ENCODE data around the gene RAC3. TPM values are rescaled to one million over a fixed set of nuclear protein-coding genes. Genes with fewer than 3 reads are reported as not detected.

RAC3 gene
- total RNA-seq, 1 experiment from 2014 or later, result 84.8 TPM

- H2BK120ac ChIP-seq (ENCODE audit: low read depth, low read length, poor library complexity, severe bottlenecking), result no peak overlapping the region
- no peak overlapping the region for H3T11ph ChIP-seq (ENCODE audit: low read length)
- no CpG with 5 or more reads among the region's 36 CpGs for WGBS (ENCODE audit: extremely low coverage, insufficient read length, low lambda C conversion rate)
- H3K23ac ChIP-seq (ENCODE audit: insufficient read length, low read depth, low read length), result no peak overlapping the region
- TF ChIP-seq, protein P1, sequence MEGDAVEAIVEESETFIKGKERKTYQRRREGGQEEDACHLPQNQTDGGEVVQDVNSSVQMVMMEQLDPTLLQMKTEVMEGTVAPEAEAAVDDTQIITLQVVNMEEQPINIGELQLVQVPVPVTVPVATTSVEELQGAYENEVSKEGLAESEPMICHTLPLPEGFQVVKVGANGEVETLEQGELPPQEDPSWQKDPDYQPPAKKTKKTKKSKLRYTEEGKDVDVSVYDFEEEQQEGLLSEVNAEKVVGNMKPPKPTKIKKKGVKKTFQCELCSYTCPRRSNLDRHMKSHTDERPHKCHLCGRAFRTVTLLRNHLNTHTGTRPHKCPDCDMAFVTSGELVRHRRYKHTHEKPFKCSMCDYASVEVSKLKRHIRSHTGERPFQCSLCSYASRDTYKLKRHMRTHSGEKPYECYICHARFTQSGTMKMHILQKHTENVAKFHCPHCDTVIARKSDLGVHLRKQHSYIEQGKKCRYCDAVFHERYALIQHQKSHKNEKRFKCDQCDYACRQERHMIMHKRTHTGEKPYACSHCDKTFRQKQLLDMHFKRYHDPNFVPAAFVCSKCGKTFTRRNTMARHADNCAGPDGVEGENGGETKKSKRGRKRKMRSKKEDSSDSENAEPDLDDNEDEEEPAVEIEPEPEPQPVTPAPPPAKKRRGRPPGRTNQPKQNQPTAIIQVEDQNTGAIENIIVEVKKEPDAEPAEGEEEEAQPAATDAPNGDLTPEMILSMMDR (conservative IDR thresholded peaks at IDR 0.05), result 0 out of 3 replicates have a peak, but pooled peaks have one; percentile 13
- no peak overlapping the region for H2AFZ ChIP-seq (ENCODE audit: low read length)
- H3K56ac ChIP-seq (ENCODE audit: insufficient read length, low read depth, low read length), result no peak overlapping the region
- no peaks in the 10 kb centered on the region for H3K4me1 Mint-ChIP-seq
- H3K27ac Mint-ChIP-seq, result no peak overlapping the region
- H3K23me2 ChIP-seq (ENCODE audit: insufficient read length, low read depth, low read length, poor library complexity, severe bottlenecking), result no peaks in the 10 kb centered on the region
- no peaks in the 10 kb centered on the region for H3K9me3 ChIP-seq (ENCODE audit: control insufficient read depth, low read depth, low read length)
- no peaks in the 10 kb centered on the region for H3K9me3 Mint-ChIP-seq
- no peak overlapping the region for H4K5ac ChIP-seq (ENCODE audit: insufficient read length, low read depth, low read length)
- no peaks in the 10 kb centered on the region for H3K4me1 ChIP-seq (ENCODE audit: insufficient read depth, low read length)
- no peak overlapping the region for H3K4me2 ChIP-seq (ENCODE audit: insufficient read depth, insufficient read length, low read length)
- no peaks in the 10 kb centered on the region for H3K27me3 Mint-ChIP-seq (ENCODE audit: low read depth)
- DNase-seq, result no peak
- H3K4me3 Mint-ChIP-seq, result peak overlapping the region in 1 of 2 experiments; percentile 12; a peak in 1 of 5 replicates
- H4K91ac ChIP-seq (ENCODE audit: insufficient read length, low read depth, low read length), result no peak overlapping the region
- H4K8ac ChIP-seq (replicated peaks; ENCODE audit: insufficient read length, low read depth, low read length), result no peak overlapping the region
- H3K79me2 ChIP-seq (ENCODE audit: insufficient read depth, low read length), result no peaks in the 10 kb centered on the region
- H3K9ac ChIP-seq (ENCODE audit: extremely low read depth, insufficient read length, low read length), result no peak overlapping the region
- H2AK5ac ChIP-seq (ENCODE audit: insufficient read length, low read length), result no peak overlapping the region
- no peaks in the 10 kb centered on the region for H4K20me1 ChIP-seq (ENCODE audit: control insufficient read depth, insufficient read depth, insufficient read length)
- no peak overlapping the region for H3K18ac ChIP-seq (ENCODE audit: insufficient read length, low read depth, low read length)
- H2BK15ac ChIP-seq (ENCODE audit: low read depth, low read length), result no peak overlapping the region
- no peak overlapping the region for H2BK20ac ChIP-seq (ENCODE audit: low read depth, low read length, poor library complexity, severe bottlenecking)
- no peak overlapping the region for H3K14ac ChIP-seq (ENCODE audit: insufficient read depth, low read length)
- H3K27me3 ChIP-seq (ENCODE audit: insufficient read depth, low read length), result no peaks in the 10 kb centered on the region
- H3K79me1 ChIP-seq (ENCODE audit: insufficient read depth, low read depth, low read length, poor library complexity, severe bottlenecking), result no peaks in the 10 kb centered on the region
- H3K36me3 Mint-ChIP-seq (ENCODE audit: insufficient read depth in 1 of 3, low read depth in 3 of 3), result peaks cover 0 to 9% (median 9%) of the 10 kb centered on the region in 3 experiments; a peak in 6 of 7 replicates
- H2BK12ac ChIP-seq (ENCODE audit: insufficient read length, low read depth, low read length), result no peak overlapping the region
- no peak overlapping the region for H3K4ac ChIP-seq (ENCODE audit: low read depth, low read length)
- no peak overlapping the region for H3K27ac ChIP-seq (ENCODE audit: insufficient read length, low read depth, low read length)
- H2BK5ac ChIP-seq (ENCODE audit: insufficient read length, low read length), result no peak overlapping the region
Measured at GRCh38 chr17:81999976-82000802, 31.3 kb upstream of the RAC3 start.

Data from H9 (cell line).